ENCODE data around the gene DRAP1. TPM values are rescaled to one million over a fixed set of nuclear protein-coding genes. Genes with fewer than 3 reads are reported as not detected.

DRAP1 gene
- total RNA-seq, 1 donor from 2014 or later = 66.1 TPM

DNA sequence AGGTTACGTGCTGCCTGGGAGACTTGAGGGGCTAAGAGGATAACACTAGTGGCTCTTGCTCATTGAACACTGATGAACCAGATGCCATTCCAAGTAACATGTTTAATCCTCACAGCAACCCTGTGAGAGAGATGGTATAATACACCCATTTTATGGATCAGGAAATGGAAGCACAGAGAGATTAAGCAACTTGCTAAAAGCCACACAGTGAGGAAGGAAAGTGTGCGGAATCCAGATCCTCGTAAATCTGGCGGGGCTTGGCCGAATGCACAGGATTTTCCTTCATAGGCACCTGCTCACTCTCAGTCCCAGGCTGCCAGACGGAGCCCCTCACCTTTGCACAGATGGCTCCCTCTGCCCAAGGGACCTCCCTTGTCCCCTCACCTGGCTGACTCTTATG, 11.3 kb upstream of the DRAP1 start:
- Mint-ChIP-seq H3K27me3 (peaks cover 48% of the 10 kb centered on the region), H3K9me3 (no peaks in the 10 kb centered on the region), H3K27ac (no peak overlapping the region), H3K4me1 (ENCODE audit: unreplicated experiment) (no peaks in the 10 kb centered on the region), H3K4me3 (no peak overlapping the region), H3K36me3 (no peaks in the 10 kb centered on the region)
- no peak for DNase-seq (ENCODE audit: extremely low spot score, unreplicated experiment)
- TF ChIP-seq, protein P1, sequence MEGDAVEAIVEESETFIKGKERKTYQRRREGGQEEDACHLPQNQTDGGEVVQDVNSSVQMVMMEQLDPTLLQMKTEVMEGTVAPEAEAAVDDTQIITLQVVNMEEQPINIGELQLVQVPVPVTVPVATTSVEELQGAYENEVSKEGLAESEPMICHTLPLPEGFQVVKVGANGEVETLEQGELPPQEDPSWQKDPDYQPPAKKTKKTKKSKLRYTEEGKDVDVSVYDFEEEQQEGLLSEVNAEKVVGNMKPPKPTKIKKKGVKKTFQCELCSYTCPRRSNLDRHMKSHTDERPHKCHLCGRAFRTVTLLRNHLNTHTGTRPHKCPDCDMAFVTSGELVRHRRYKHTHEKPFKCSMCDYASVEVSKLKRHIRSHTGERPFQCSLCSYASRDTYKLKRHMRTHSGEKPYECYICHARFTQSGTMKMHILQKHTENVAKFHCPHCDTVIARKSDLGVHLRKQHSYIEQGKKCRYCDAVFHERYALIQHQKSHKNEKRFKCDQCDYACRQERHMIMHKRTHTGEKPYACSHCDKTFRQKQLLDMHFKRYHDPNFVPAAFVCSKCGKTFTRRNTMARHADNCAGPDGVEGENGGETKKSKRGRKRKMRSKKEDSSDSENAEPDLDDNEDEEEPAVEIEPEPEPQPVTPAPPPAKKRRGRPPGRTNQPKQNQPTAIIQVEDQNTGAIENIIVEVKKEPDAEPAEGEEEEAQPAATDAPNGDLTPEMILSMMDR (conservative IDR thresholded peaks at IDR 0.05) = no peak

DNA sequence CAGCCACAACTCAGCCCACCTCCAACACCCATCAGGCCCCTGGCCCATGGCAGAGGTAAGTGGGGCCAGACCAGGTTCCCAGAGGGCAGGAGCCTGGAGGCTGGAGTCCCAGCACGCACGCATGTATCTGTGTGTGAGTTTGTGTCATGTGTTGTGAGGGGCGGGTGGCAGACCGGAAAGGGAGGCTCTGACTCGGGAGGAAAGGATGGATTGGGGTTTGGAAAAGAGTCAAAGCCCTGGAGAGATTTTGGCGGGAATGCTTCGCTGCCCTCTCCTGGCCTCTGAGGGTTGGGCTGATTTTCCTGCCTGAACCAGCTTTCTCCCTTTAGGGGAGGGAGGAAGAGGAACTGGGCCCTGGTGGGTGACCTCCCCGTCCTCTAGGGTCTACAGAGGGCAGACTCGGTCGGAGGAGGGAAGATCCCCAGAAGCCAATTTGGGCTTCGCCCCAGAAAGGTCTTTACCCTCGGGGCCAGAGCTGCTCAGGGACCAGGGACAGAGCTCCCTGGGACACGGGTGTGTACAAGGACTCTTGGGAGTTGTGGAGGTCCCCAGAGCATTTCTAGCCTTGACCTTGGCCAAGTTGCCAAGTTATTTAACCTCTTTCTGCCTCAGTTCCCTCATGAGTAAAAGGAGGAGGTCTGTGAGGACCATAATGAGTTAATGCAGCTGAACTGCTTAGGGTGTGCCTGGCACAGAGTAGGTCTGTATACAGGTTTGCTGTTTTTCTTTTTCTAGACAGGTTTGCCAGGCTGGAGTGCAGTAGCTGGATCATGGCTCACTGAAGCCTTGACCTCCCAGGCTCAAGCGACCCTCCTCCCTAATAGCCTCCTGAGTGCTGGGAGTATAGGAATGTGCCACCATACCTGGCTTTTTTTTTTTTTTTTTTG, 7.3 kb upstream of the DRAP1 start:
- TF ChIP-seq, protein P1 (conservative IDR thresholded peaks at IDR 0.05) = peak; percentile 49
- H3K4me3 Mint-ChIP-seq = no peak overlapping the region
- H3K9me3 Mint-ChIP-seq = no peaks in the 10 kb centered on the region
- DNase-seq (ENCODE audit: extremely low spot score, unreplicated experiment) = no peak
- H3K4me1 Mint-ChIP-seq (ENCODE audit: unreplicated experiment) = peaks cover 12% of the 10 kb centered on the region
- H3K27me3 Mint-ChIP-seq = peaks cover 25% of the 10 kb centered on the region
- no peak overlapping the region for H3K27ac Mint-ChIP-seq
- H3K36me3 Mint-ChIP-seq = no peaks in the 10 kb centered on the region

DNA sequence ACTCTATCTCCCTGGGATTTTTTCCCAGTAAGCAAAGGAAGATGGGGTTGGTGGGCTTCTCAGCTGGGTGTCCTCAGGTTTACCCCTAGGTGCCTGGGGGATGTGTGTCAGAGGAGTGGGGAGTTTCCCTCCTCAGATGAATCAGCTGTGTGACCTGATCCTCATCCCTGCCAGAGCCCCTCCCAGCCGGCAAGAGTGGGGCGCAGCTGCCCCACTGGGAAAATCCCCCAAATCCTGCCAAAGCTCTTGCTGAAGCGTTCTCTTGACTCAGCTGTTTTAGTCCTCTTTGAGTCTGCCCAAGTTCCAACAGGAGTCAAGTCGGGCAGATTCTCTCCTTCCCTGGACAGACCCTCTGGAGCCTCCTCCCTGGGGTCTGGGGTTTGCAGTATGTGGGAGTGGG, 6.4 kb upstream of the DRAP1 start:
- Mint-ChIP-seq H3K4me3 (no peak overlapping the region), H3K4me1 (ENCODE audit: unreplicated experiment) (peaks cover 16% of the 10 kb centered on the region), H3K27ac (no peak overlapping the region), H3K36me3 (no peaks in the 10 kb centered on the region), H3K27me3 (peaks cover 16% of the 10 kb centered on the region), H3K9me3 (no peaks in the 10 kb centered on the region)
- DNase-seq (ENCODE audit: extremely low spot score, unreplicated experiment) = no peak
- TF ChIP-seq, protein P1 (conservative IDR thresholded peaks at IDR 0.05) = no peak

DNA sequence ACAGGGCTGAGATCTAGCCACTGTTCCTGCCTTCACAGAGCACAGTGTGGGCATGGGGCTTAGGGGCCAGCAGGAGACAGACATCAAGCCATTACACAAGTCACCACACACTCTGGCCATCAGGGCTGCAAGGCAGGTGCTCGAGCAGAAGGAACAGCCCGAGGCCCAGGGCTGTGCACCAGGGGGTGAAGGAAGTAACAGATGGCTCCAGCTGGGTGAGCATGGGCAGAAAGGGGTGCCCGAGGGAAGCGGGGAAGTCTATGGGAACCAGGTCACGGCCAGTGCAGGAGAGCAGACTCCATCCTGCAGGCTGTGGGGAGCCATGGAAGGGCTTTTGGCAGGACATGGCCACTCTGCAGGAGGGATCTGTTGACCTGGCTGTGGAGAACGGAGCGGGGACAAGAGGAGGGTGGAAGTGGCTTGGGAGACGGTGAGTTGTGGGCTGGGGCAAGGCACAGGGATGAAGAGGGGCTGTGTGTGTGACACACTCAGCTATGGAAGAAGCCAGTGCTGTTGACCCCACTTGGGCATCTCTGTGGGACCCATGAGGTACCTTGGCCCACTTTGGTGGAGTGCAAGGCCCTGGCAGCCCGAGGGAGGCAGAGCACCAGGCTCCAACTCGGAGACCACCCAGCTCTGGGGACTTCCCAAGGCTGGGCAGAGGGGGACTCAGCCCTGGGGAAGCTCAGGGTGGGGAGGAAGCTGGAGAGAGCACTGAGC, 4.0 kb upstream of the DRAP1 start:
- DNase-seq (ENCODE audit: extremely low spot score, unreplicated experiment) = no peak
- peak overlapping the region; percentile 46 for H3K27ac Mint-ChIP-seq
- TF ChIP-seq, protein P1 (conservative IDR thresholded peaks at IDR 0.05) = no peak
- H3K4me3 Mint-ChIP-seq = peak overlapping the region; percentile 14
- H3K27me3 Mint-ChIP-seq = no peaks in the 10 kb centered on the region
- H3K36me3 Mint-ChIP-seq = no peaks in the 10 kb centered on the region
- no peaks in the 10 kb centered on the region for H3K9me3 Mint-ChIP-seq
- peaks cover 16% of the 10 kb centered on the region for H3K4me1 Mint-ChIP-seq (ENCODE audit: unreplicated experiment)

DNA sequence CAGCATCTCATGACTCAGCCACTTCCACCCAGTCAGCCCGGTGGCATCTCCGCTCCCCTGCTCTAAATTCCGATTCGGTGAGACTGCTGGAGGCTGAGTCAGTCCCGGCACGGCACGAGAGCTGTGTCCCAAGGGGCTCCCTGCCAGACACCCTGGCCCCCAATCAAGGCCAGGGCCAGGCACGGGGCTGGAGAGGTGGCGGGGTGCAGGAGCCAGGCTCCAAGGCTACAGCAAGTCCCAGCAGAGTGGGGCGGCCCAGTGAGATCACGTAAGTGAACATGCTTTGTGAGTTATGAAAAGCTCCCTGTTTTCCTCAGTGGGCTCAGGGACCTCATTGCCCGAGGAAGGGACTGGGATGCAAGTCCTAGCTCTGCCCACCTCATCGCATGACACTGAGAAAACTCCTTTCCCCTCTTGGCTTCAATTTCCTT, 3.4 kb upstream of the DRAP1 start:
- Mint-ChIP-seq H3K36me3 (no peaks in the 10 kb centered on the region), H3K27me3 (no peaks in the 10 kb centered on the region), H3K27ac (no peak overlapping the region), H3K4me3 (peak overlapping the region; percentile 83), H3K4me1 (ENCODE audit: unreplicated experiment) (peaks cover 16% of the 10 kb centered on the region), H3K9me3 (no peaks in the 10 kb centered on the region)
- TF ChIP-seq, protein P1 (conservative IDR thresholded peaks at IDR 0.05) = no peak
- no peak for DNase-seq (ENCODE audit: extremely low spot score, unreplicated experiment)

All from type B pancreatic cell (in vitro differentiated cells).